T-cell (primary cell): ENCODE data around the gene GPR137B. TPM values are rescaled to one million over a fixed set of nuclear protein-coding genes. Genes with fewer than 3 reads are reported as not detected.

Experiments
- ATAC-seq, 4 experiments: fragments of 200-7000 bp in 3 of 4; fragments of 150-1000 bp in 1 of 4; cut with Tn5 transposase; replicated peaks in 1 of 4; 1 replicate in 3 of 4; 2 replicates in 1 of 4; pipeline ENCODE4 v1.10.0; 2021; ENCODE audit warnings: moderate library complexity in 3 of 4, mild to moderate bottlenecking in 2 of 4, moderate number of reproducible peaks in 1 of 4
- CTCF ChIA-PET, 2 donors: fragments of 300-600 bp; sonication (Branson Sonifier 250); formaldehyde crosslinking; loops; one replicate each; lab custom pipeline; 2022; ENCODE audit warnings: antibody characterized with exemption in 2 of 2; lab: Charles Lee
- POLR2A ChIA-PET, 2 donors: fragments of 300-600 bp; sonication (Branson Sonifier 250); formaldehyde crosslinking; loops; one replicate each; lab custom pipeline; 2022; ENCODE audit warnings: antibody characterized with exemption in 2 of 2; lab: Charles Lee
- DNase-seq, 35 experiments: peaks; one replicate each; pipeline versions ENCODE4 v3.0.0 to v3.0.0-alpha.2; 2013 to 2023
- H3K27ac ChIP-seq: one replicate; pipeline ENCODE4 v1.5.1; 2013; ENCODE audit warnings: low read length
- H3K27me3 ChIP-seq, 2 experiments: replicated peaks in 1 of 2; 1 replicate in 1 of 2; 2 replicates in 1 of 2; pipeline versions ENCODE4 v1.6.1 to v1.7.0; 2013; ENCODE audit warnings: low read length in 1 of 2, mixed read lengths in 1 of 2; ENCODE audit not compliant: control insufficient read depth in 2 of 2, insufficient read depth in 2 of 2; ENCODE audit errors: extremely low read depth in 1 of 2
- H3K36me3 ChIP-seq, 2 donors: 1 replicate in 1 of 2; 2 replicates in 1 of 2; pipeline versions ENCODE4 v1.6.1 to v1.7.0; 2013; ENCODE audit warnings: low read length in 1 of 2; ENCODE audit not compliant: control insufficient read depth in 2 of 2, insufficient read depth in 1 of 2; ENCODE audit errors: extremely low read depth in 1 of 2
- H3K4me1 ChIP-seq, 2 experiments: 1 replicate in 1 of 2; 2 replicates in 1 of 2; pipeline versions ENCODE4 v1.6.1 to v1.7.0; 2013; ENCODE audit warnings: low read length in 2 of 2, mixed read lengths in 1 of 2; ENCODE audit not compliant: insufficient read depth in 2 of 2, control insufficient read depth in 1 of 2; ENCODE audit errors: extremely low read depth in 1 of 2
- H3K4me3 ChIP-seq, 2 donors: 1 replicate in 1 of 2; 2 replicates in 1 of 2; pipeline versions ENCODE4 v1.5.1 to v1.7.0; 2013; ENCODE audit warnings: mild to moderate bottlenecking in 2 of 2, low read length in 1 of 2, moderate library complexity in 1 of 2; ENCODE audit not compliant: control insufficient read depth in 1 of 2; ENCODE audit errors: extremely low read depth in 1 of 2
- H3K9me3 ChIP-seq: 2 replicates; pipeline ENCODE4 v1.7.0; 2013
- H3K27ac Mint-ChIP-seq, 2 donors: one replicate each; pipeline ENCODE4 v1.8.0; 2020 to 2021; ENCODE audit warnings: mild to moderate bottlenecking in 2 of 2, mixed read lengths in 2 of 2
- H3K27me3 Mint-ChIP-seq, 2 donors: one replicate each; pipeline ENCODE4 v1.8.0; 2021 to 2022; ENCODE audit warnings: mixed read lengths in 2 of 2
- H3K36me3 Mint-ChIP-seq: one replicate; pipeline ENCODE4 v1.8.0; 2021; ENCODE audit warnings: mixed read lengths
- H3K4me1 Mint-ChIP-seq, 3 donors: one replicate each; pipeline ENCODE4 v1.8.0; 2020 to 2022; ENCODE audit warnings: mixed read lengths in 3 of 3, mild to moderate bottlenecking in 1 of 3
- H3K4me3 Mint-ChIP-seq, 3 donors: one replicate each; pipeline ENCODE4 v1.8.0; 2020 to 2022; ENCODE audit warnings: mild to moderate bottlenecking in 3 of 3, mixed read lengths in 3 of 3, moderate library complexity in 3 of 3
- H3K9me3 Mint-ChIP-seq, 3 donors: one replicate each; pipeline ENCODE4 v1.8.0; 2020 to 2022; ENCODE audit warnings: mixed read lengths in 3 of 3
- WGBS: methylation state at CpG from one replicate; pipeline ENCODE4 v1.1.5; 2013; ENCODE audit warnings: missing lambda C conversion rate; ENCODE audit not compliant: insufficient coverage; 5-methylcytosine and 5-hydroxymethylcytosine counted together
- total RNA-seq, 35 experiments: library from RNA in 6 of 35; stranded (reverse) in 6 of 35; fragments of 120-200 nt in 1 of 35; gene quantifications; one replicate each; pipeline versions ENCODE4 v1.2.1 to v1.2.4 and lab custom pipeline; 2013 to 2026

GPR137B gene
- total RNA-seq, 5 donors from 2014 or later (not counting 1 experiment from before 2014, with no cell fraction given), result 11.2 to 16.1 (median 12.2) TPM

DNA sequence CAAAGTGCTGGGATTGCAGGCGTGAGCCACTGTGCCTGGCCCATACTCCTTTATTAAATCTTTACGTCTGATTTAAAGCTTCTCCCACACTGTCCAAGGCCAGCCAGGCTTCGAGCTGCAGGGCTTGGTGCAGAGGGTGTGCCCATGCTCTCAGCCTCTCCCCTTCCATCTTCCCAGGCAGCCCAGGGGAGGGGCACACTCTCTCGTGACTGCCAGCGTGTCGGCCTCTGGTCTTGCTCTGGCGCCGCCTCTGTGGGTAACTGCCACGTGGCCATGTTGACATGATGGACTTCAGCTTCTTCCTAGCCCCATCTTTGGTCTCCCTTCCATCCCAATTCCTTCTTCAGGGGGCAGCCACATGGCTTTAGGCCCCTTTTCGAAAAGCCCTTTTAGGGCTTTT, 4.7 kb downstream of the GPR137B start:
- Mint-ChIP-seq H3K27me3 (peaks cover 0 to 2% of the 10 kb centered on the region in 2 donors), H3K4me3 (no peak overlapping the region), H3K27ac (no peak overlapping the region), H3K4me1 (peaks cover 41 to 62% (median 51%) of the 10 kb centered on the region in 3 donors), H3K9me3 (no peaks in the 10 kb centered on the region), H3K36me3 (peaks cover 8% of the 10 kb centered on the region)
- DNase-seq (no peak), ATAC-seq (no peak)
- 93% methylated on average over 10 of the region's 10 CpGs for WGBS
- peaks cover 2 to 45% of the 10 kb centered on the region in 2 experiments for H3K4me1 ChIP-seq
- peaks cover 0 to 5% of the 10 kb centered on the region in 2 experiments for H3K27me3 ChIP-seq
- H3K4me3 ChIP-seq, result no peak overlapping the region
- ChIA-PET CTCF (interaction anchor here in 1 of 2 donors (0.6 kb wide), 1 partner anchor 8 kb away, joined by 3 read pairs; no protein-coding TSS in a partner anchor), POLR2A (no interaction called here)
- H3K27ac ChIP-seq, result no peak overlapping the region
- H3K36me3 ChIP-seq, result peaks cover 0 to 4% of the 10 kb centered on the region in 2 donors
- H3K9me3 ChIP-seq, result no peaks in the 10 kb centered on the region

DNA sequence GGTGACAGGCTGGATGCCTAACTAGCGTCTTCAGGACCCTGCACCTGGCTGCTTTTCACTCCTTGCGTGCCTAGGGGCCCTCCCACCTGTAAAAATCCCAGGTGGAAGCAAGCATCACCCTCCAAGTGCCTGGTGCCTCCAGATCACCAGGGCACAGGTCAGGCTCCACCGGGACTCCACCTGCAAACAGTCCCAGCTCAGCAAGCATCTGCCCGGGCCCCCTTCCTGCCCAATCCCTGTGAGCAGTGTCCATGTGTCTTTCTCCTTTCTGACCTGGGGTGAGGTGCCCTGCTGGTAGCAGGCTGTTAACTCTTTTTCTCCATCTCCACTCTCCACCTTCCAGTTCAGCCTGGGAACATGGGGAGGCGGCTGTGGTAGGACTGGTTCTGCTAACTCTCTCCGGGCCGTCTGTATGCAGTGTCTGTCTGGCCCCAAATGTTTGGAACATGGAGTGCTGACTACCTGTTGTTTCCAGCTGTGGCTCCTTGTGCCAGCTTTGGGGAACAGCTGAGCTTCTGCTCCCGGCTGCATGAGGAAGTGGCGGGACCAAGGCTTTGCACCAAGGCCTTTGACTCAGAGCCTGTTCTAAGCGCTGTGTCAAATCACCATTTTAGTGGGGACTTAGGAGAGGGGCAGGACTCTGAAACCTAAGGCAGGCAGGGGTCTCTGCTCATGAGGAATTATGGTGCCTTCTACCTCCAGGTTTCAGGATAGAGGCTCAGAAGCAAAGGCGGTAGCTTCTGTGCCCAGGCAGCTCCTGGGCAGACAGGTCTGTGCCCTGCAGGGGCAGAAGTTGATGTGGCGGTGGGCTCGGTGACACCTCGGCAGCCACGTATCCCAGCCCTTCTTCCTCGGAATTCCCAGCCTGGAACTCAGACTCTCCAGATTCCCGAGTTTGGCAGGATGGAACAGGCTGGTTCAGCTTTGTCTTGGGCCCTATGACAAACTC, 5.5 kb downstream of the GPR137B start:
- H3K4me1 ChIP-seq, result peaks cover under 1 to 45% of the 10 kb centered on the region in 2 experiments
- 93% methylated on average over 13 of the region's 17 CpGs for WGBS
- no peaks in the 10 kb centered on the region for H3K9me3 ChIP-seq
- H3K36me3 Mint-ChIP-seq, result peaks cover 8% of the 10 kb centered on the region
- CTCF ChIA-PET, result interaction anchor here (0.6 kb wide), 2 partner anchors 7 to 8 kb away, joined by 3 to 10 read pairs; no protein-coding TSS in a partner anchor
- H3K27ac Mint-ChIP-seq, result no peak overlapping the region
- peaks cover 0 to under 1% of the 10 kb centered on the region in 2 donors for H3K27me3 Mint-ChIP-seq
- H3K27me3 ChIP-seq, result peaks cover 0 to 5% of the 10 kb centered on the region in 2 experiments
- DNase-seq (no peak), ATAC-seq (no peak)
- H3K4me3 Mint-ChIP-seq, result no peak overlapping the region
- no peaks in the 10 kb centered on the region for H3K9me3 Mint-ChIP-seq
- POLR2A ChIA-PET, result no interaction called here
- peaks cover 38 to 58% (median 49%) of the 10 kb centered on the region in 3 donors for H3K4me1 Mint-ChIP-seq
- H3K27ac ChIP-seq, result no peak overlapping the region
- H3K36me3 ChIP-seq, result peaks cover 0 to 4% of the 10 kb centered on the region in 2 donors
- no peak overlapping the region for H3K4me3 ChIP-seq

DNA sequence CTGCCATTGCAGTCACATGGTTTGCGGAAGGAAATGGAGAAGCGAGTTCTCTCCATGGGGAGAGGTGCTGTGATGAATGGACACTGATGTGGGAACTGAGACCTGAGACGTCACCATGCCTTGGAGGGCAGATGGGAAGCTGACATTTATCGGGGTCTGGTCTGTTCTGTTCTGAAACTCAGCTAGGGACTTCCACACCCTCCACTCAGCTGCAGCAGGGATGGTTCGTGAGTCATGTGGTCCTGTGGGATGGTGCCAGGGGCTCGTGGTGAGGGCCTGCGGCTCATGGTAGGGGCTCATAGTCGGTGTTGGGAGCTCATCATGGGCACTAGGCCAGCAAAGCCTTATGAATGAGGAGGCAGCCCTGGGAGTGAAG, 6.1 kb downstream of the GPR137B start:
- peaks cover 0 to 5% of the 10 kb centered on the region in 2 experiments for H3K27me3 ChIP-seq
- H3K4me1 ChIP-seq, result peaks cover 0 to 39% of the 10 kb centered on the region in 2 experiments
- no peak overlapping the region for H3K27ac ChIP-seq
- H3K27me3 Mint-ChIP-seq, result no peaks in the 10 kb centered on the region
- ChIA-PET POLR2A (no interaction called here), CTCF (interaction anchor here in 1 of 2 donors (0.6 kb wide), 1 partner anchor 9 kb away, joined by 10 read pairs; no protein-coding TSS in a partner anchor)
- H3K4me3 Mint-ChIP-seq, result no peak overlapping the region
- H3K9me3 Mint-ChIP-seq, result no peaks in the 10 kb centered on the region
- H3K36me3 Mint-ChIP-seq, result peaks cover 8% of the 10 kb centered on the region
- no peak overlapping the region for H3K4me3 ChIP-seq
- no peak for ATAC-seq
- DNase-seq, result no peak
- 58% methylated on average over 3 of the region's 8 CpGs for WGBS
- peaks cover 0 to 4% of the 10 kb centered on the region in 2 donors for H3K36me3 ChIP-seq
- peaks cover 39 to 54% (median 46%) of the 10 kb centered on the region in 3 donors for H3K4me1 Mint-ChIP-seq
- no peak overlapping the region for H3K27ac Mint-ChIP-seq
- H3K9me3 ChIP-seq, result no peaks in the 10 kb centered on the region

DNA sequence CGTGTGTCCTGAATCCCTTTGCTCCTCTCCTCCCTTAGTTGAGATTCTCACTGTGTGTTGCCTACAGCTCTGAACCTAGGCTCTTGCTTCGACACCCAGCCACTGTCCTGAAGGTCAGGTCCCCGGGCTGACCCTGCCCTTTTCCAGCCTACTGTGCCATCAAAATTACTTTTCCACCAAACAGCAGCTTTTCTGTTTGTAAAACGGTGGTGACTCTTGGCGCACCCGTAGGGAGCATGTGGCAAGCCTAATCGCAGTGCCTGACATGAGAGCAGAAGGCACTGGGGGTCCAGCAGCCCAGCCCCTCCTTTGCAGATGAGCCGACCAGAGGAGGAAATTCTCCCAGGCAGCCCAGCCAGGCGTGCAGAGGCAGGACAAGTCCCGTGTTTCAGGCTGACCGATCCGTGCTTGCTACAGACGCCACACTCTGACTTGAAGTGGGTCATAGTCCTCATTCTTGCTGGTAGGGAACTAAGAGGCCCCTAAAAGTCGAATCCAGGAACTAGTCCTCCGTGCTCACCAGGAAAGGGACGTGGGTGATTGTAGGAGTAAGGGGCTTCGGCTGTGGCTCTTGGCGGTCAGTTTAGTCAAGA, 6.8 kb downstream of the GPR137B start:
- H3K27ac Mint-ChIP-seq, result no peak overlapping the region

DNA sequence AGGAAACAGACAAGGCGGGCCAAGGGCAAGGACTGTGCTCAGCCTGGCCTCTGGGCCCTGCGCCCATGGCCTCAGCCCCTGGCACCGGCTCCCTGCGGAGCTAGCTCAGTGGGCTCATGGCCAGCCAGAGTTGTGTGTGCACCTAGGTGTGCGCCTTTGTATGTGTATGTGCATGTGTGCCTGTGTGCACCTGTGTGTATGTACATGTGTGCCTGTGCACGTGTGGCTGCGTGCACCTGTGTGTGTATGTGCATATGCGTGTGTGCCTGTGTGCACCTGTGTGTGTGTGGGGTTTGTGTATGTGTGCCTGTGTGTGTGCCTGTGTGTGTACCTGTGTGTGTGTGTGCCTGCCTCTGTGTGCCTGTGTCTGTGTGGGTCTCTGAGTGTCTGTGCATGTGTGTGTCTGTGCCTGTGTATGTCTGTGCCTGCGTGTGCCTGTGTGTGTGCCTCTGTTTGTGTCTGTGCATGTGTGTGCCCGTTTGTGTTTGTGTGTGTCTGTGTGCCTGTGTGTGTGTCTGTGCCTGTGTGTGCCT, 7.4 kb downstream of the GPR137B start:
- ChIA-PET POLR2A (no interaction called here), CTCF (no interaction called here)
- Mint-ChIP-seq H3K4me3 (no peak overlapping the region), H3K4me1 (peaks cover 27 to 41% (median 34%) of the 10 kb centered on the region in 3 donors), H3K27ac (no peak overlapping the region), H3K36me3 (peaks cover 8% of the 10 kb centered on the region), H3K9me3 (no peaks in the 10 kb centered on the region), H3K27me3 (no peaks in the 10 kb centered on the region)
- no peak for DNase-seq
- Histone ChIP-seq H3K4me3 (no peak overlapping the region), H3K4me1 (peaks cover 0 to 26% of the 10 kb centered on the region in 2 experiments), H3K9me3 (no peaks in the 10 kb centered on the region), H3K27me3 (no peaks in the 10 kb centered on the region), H3K27ac (no peak overlapping the region), H3K36me3 (peaks cover 0 to 4% of the 10 kb centered on the region in 2 donors)
- WGBS, result 88% methylated on average over 7 of the region's 10 CpGs
- no peak for ATAC-seq

More for the DNA sequence above, 6.8 kb downstream of the GPR137B start:
- Mint-ChIP-seq H3K27me3 (no peaks in the 10 kb centered on the region), H3K9me3 (no peaks in the 10 kb centered on the region), H3K36me3 (peaks cover 8% of the 10 kb centered on the region), H3K4me3 (no peak overlapping the region), H3K4me1 (peaks cover 33 to 47% (median 40%) of the 10 kb centered on the region in 3 donors)
- DNase-seq (no peak), ATAC-seq (no peak)
- H3K27ac ChIP-seq, result no peak overlapping the region
- WGBS, result 94% methylated on average over 16 of the region's 18 CpGs
- no peaks in the 10 kb centered on the region for H3K9me3 ChIP-seq
- peaks cover 0 to 33% of the 10 kb centered on the region in 2 experiments for H3K4me1 ChIP-seq
- peaks cover 0 to 2% of the 10 kb centered on the region in 2 experiments for H3K27me3 ChIP-seq
- H3K36me3 ChIP-seq, result peaks cover 0 to 4% of the 10 kb centered on the region in 2 donors
- CTCF ChIA-PET, result no interaction called here
- POLR2A ChIA-PET, result no interaction called here
- H3K4me3 ChIP-seq, result no peak overlapping the region
